ENCODE data around the gene CLDN24.

Gene CLDN24

GRCh38 chr4:183286590-183287308 lies 35.5 kb downstream of the CLDN24 start:
- no peak for DNase-seq (ENCODE audit: extremely low read depth in 1 of 2, low read depth in 1 of 2)

GRCh38 chr4:183285886-183286285 lies 36.3 kb downstream of the CLDN24 start:
- no peak for DNase-seq (ENCODE audit: extremely low read depth in 1 of 2, low read depth in 1 of 2)

GRCh38 chr4:183284965-183285364 lies 37.3 kb downstream of the CLDN24 start:
- no peak for DNase-seq (ENCODE audit: extremely low read depth in 1 of 2, low read depth in 1 of 2)

GRCh38 chr4:183284258-183284785 lies 37.9 kb downstream of the CLDN24 start:
- DNase-seq (ENCODE audit: extremely low read depth in 1 of 2, low read depth in 1 of 2) = no peak

- no peak for DNase-seq (ENCODE audit: extremely low read depth in 1 of 2, low read depth in 1 of 2)
Measured at GRCh38 chr4:183276106-183276505, 46.1 kb downstream of the CLDN24 start.

GRCh38 chr4:183272384-183272783 lies 49.8 kb downstream of the CLDN24 start:
- no peak for DNase-seq (ENCODE audit: extremely low read depth in 1 of 2, low read depth in 1 of 2)

Measured in activated CD8-positive, alpha-beta memory T cell treated with anti-CD3 and anti-CD28 coated beads for 1 hour (primary cell).